HG03060 (cell line): ENCODE results near the gene EEF1G.
A peak's percentile ranks its signal among the peaks of the same experiment; 100 is the strongest.
"Not testable (repeated sequence)": the region's sequence is repeated elsewhere in the genome, so short reads cannot be mapped to it uniquely, and the experiment has no call there.

Source experiments
- ATAC-seq: cut with Tn5 transposase; IDR thresholded peaks from one replicate; pipeline ENCODE4 v1.9.1; 2021; ENCODE audit warnings: low read depth, moderate number of reproducible peaks; ENCODE audit not compliant: unreplicated experiment

EEF1G gene

DNA sequence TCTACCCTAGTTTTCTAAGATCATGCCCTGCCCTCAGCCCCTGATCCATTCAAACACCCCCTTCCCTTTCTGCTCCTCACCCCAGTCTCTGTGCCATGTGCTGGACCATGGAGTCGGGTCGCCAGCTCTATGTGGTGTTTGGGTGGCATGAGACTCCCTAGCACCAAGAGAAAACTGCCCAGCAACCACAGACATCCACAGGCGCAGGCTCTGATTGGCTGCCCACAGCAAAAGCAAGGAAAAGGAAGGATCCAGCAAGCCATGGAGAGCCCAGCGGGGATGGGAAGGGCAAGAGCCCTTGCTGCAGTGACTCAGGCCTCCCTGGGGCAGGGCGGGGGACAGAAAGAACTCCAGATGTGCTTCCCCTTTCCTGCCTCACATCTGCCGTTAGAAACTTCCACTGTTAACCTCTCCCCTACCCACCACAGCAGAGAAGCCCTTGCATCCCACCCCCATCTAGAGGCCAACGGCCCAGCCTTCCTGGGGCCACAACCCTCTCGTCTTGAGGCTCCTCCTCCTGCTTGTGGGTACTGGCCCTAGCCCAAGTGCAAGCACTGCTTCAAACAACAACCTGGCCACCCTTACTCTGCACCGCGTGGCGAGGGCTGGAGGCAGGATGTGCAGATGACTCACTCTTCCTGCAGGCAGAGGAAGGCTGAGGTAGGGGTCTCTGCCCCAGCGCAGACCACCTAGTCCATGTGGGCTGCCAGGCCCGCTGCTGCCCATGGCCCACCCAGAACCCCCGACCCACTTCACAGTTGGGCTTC is 17.4 kb downstream of the EEF1G start:
- ATAC-seq = peak; percentile 29

DNA sequence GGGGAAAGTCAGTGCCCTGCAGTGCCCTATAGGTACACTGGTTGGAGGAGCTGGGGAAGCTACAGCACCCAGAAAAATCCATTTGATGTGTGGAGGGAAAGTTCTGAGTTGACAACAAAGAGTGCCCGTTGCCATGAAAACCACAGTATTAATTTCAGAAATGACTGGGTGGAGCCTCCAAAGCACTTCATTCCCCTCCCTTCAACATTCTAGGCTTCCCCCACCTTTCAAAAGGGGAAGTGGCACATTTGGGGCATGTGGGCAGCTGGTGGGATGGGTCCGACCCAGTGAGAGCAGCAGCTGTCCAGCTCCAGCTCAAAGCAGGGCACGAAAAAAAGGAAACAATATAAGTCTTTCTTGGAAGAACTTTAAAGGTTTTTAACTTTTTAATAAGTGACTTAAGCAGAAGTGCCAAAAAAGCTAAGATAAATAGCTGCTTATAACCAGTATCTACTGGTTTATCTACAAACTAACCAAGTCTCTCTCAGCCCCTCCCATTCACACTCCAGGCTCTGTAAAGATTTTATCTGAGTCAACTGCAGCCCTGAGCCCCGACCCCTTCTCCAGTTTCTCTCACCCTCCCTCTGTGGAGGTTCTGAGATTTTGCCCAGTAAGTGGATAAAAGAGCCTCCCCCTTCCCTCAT is 18.1 kb downstream of the EEF1G start:
- ATAC-seq = peak; percentile 26

DNA sequence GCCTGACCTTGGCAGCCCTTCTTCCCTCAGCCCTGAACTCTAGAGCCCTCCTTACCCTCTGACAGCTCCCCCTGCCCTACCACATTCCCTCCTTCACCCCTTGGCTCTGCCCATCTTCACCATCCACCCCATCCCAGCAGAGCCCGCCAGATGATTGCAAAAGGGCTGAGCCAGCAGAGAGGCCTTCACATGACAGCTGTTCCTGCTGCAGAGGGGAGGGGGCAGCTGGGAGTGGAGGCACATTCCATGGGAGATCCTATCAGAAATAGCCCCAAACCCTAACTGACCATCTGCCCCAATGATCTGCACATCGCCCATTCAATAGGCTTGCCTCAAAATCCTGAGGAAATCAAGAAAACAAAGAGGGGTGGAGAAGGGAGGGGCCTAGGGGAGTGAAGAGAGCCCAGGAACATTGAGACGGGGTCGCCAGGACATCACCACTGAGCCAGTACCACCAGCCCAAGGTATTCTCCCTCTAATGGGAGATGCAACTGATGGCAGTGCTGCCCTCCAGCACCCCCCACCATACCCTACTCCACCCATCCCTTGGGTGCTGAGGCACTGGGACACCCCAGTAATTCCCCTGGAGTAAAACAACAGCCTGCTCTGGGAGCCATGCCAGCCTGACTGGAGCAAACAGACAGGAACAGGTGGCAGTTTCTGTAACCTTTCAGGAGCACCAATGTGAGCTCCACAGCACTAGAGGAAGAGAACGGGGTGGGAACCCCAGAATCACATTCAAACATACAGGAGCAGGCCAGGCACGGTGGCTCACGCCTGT is 19.1 kb downstream of the EEF1G start:
- no peak for ATAC-seq

DNA sequence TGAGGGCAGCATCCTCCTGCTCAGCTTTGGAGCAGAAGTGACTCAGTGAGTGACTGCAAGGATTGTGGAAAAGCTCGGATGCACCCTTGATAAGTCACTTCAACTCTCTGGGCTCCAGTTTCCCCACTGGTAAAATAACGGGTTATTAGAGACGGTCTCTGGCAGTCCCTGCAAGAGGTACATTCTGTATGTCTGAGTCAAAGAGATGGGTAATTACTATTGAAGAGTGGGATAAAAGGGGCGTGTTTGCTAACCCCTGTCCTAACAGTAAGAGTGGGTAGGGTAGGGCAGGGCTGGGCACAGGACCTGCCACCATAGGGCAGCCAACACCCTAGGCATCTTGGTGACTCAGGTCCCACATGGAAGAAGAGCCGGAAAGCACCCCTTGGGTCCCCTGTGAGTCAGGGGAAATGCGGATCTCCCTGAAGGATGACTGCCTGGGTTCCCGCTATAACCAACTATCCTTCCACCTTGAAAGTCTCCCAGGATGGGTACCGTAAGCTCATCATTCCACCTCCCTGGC is 19.8 kb downstream of the EEF1G start:
- no peak for ATAC-seq

DNA sequence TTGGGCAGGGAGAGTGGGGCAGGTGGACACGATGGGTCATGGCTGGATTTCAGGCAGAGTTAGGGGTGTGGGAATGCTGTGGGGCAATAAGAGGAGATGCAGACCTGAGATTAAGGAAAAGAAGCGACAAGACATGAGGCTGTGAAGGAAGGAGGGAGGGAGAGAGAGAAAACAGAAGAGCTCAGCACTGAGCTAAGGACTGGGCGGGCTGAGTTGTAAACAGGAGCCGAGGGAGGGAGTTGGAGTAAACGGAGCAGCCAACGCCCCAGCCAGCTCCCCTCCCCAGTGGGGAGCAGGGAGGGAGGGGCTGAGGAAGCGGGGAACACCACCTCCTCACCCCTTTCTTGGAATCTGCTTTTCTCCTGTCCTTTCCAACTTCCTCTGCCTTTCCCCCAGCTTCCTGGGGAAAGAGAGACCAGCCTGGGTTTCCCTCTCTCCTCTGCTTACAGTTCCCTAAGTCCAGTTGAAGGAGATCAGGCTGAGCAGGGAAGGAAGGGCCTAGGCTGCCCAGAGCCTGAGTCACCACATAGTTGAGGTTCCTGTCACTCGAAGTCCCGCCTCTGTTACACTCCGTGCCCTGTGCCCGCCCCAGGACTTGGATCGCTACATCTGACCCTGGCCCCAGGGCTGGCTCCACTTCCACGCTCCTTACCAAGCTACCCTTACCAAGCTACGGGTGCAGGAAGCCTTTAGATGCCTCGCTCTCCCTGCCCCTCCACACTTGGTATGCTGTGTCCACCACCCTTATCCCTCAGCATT is 20.4 kb downstream of the EEF1G start:
- no peak for ATAC-seq

DNA sequence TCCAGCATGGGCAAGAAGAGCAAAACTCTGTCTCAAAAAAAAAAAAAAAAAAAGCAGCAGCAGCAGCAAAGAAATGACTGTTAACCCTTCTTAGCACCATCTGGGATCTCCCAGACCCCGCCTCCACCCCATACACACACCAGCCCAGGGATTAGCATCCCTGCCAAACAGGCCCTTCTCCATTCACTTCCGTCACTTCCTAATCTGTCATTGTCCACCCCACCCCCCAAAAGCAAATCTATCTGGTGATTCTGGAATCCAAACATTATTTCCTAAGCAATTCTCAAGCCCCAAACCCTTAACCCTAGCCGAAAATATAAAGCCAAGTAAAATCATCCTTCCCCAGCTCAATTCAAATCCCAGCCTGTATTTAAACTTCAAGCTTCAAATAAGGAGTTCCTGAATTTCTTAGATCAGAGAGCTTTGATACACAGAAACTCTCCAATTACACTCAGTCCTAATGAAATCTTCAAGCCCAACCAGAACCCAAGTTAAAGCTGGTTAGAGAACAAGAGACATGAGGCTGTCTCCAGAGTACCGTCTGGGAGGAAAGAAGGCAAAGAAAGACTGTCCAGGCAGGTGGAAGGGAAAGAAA is 21.1 kb downstream of the EEF1G start:
- no peak for ATAC-seq

DNA sequence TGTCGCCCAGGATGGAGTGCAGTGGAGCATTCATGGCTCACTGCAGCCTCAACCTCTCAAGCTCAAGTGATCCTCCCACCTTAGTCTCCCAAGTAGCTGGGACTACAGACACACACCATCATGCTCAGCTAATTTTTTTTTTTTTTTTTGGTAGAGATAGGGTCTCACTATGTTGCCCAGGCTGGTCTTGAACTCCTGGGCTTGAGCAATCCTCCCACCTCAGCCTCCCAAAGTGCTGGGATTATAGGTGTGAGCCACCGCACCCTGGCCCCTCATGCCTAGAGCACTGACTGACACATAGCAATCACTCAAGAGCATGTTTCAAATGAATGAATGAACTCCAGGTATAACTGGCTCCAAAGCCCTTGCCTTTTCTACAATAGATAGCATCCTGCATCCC is 23.2 kb downstream of the EEF1G start:
- not testable (repeated sequence) for ATAC-seq

DNA sequence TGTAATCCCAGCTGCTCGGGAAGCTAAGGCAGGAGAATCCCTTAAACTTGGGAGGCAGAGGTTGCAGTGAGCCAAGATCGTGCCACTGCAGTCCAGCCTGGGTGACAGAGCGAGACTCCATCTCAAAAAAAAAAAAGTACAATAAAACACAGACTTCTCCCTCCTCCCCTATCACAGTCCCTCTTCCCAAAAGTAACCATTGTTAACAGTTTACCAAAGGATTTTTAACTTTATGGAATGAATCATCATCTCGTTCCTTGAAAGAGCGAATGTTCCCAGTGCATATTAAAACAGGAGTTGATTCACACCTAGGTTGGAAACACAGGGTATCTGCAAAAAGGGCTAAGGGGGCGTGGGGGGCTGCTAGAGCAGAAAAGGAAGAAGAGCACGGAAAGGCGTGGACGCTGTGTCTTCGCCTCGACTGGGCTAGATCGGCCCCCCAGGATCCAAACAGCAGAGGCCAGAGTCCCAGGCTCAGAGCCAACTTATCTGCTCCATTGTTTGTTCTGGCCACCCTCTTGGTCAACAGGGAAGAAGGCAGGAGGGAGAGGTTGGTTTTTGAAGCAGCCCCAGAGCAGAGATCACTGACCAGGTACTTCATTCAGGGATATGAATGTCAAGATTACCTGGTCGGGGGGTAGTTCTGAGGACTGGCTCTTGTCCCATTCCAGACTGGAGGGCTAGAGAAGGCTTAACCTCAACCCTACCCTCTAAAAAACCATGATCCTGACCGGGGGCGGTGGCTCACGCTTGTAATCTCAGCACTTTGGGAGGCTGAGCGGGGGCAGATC is 25.0 kb downstream of the EEF1G start:
- ATAC-seq = no peak

DNA sequence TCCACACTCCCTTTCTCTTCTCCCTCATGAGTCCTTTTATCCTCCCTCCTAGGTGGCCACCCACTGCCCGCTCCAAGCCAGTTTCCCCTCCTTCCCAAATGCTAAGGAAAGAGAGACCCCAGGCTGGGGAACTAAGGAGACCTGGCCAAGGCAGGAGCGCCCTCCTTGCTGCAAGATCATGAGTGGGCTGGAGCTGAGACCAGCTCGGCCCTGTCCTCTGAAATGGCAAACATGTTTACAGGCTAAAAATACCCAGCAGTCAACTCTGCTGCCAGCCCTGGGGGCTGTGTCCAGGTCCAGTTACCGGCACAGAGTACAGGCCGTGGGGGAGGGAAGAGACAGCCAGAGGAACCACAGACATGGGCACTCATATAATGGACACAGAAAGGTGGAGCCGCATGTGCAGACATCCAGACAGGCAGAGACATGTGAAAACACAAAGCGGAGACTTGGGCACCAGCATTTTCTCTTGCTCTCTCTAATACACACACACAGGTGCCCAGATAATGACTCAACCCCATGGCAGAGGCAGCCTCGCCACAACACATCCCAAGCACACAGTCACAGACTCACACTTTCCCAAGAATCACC is 25.9 kb downstream of the EEF1G start:
- ATAC-seq = no peak

DNA sequence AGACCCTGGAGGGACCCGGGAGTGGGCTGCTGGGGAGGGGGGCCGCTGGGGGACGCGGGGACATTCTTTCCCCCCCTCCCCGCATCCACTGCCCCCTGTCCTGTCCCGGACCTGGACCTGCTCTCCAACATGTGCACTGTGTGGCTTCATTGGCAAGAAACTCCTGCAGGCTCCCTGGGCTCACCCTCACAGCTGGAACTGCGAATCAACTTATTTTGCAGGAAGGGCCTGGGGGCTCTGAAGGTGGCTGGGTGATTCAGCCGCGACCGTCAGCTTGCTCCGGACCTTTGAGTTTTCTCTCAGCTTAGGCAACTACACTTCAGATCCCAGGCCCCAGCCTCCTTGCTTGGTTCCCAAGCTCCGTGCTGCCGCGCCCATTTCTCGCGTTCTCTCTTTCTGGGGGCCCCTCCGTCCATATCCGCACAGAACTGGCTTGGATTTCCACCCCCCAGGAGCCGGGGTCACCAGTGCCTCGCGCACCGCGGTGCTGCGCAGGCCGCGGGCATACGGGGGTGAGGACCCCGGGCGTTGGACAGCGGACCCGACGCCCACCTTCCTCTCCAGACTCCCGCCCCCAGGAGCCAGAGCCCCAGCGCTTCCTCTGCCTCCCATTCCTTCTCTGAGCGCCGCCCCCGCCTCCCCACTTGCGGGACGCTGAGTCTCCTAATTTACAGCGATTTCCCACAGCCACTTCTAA is 26.6 kb downstream of the EEF1G start:
- no peak for ATAC-seq

DNA sequence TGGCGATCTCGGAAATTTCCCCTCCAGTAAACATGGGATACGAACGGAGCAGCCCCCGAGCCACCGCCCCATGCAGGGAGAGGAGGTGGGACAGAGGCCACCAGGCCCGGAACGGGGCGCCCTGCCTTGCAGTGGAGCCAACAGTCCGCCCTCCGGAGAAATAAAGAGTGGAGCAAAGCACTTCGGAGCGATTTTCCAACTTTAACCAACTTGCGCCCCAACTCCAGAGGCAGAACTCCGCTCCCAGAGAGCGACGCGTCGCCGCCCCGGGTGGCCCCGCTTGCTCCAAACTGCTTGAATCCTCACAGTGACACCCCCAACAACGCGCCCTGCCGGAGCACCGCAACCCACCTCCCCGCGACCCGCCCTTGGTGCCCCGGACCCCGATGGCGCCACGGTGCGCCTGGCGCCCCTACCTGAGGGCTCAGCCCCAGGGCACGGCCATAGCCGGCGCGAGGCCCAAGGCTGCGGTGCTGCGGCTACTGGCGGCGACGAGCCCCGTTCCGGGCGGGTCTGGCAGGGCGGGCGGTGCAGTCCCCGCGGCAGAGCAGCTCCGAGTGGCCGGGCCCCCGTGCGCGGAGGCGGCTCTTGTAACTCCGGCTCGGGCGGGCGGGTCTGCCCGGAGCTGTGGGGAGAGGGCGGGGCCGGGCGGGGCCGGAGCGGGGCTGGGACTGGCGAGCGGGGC is 27.3 kb downstream of the EEF1G start, which contains the start of gene AHNAK:
TSS of gene AHNAK (minus strand) at position 563 of the 685 bp plus-strand sequence. CDS start 10,708 bp downstream, outside the sequence.
- no peak for ATAC-seq

DNA sequence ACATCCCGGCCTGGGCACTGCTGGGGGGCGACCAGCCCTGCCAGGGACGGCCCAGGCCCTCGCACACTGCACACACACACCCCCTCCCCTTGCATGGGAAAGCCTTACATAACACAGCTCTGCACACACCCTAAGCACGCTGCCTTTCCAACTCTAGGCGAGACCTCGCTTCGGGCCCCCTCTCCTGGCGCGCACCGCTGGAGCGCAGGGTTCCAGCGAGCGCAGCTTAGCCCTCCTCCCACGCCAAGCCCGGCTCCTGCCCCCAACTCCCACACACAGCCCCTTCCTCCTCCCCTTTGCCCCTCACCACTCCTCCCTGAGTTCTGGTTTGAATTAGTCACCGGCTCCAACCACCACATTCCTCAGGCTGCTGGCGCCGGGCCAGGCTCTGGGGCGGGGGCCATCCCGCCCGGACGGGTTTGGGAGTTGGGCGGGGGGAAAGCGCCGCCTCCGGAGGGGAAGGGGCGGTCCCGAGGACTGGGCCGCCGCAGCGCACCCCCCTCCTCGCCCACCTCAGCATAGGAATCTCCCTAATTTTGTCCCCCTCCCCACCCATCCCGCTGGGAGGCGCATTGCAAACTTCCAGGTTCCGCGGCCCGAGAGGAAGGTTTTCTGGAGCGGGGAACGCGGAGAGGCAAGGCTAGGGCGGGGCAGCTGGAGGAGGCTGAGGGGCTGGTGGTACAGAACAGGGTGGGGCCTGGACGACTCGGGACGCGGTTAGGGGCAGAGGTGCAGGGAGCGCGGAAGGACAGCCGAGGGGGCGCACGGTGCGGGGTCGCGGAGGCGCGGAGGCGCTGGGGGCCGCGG is 28.1 kb downstream of the EEF1G start:
- no peak for ATAC-seq

DNA sequence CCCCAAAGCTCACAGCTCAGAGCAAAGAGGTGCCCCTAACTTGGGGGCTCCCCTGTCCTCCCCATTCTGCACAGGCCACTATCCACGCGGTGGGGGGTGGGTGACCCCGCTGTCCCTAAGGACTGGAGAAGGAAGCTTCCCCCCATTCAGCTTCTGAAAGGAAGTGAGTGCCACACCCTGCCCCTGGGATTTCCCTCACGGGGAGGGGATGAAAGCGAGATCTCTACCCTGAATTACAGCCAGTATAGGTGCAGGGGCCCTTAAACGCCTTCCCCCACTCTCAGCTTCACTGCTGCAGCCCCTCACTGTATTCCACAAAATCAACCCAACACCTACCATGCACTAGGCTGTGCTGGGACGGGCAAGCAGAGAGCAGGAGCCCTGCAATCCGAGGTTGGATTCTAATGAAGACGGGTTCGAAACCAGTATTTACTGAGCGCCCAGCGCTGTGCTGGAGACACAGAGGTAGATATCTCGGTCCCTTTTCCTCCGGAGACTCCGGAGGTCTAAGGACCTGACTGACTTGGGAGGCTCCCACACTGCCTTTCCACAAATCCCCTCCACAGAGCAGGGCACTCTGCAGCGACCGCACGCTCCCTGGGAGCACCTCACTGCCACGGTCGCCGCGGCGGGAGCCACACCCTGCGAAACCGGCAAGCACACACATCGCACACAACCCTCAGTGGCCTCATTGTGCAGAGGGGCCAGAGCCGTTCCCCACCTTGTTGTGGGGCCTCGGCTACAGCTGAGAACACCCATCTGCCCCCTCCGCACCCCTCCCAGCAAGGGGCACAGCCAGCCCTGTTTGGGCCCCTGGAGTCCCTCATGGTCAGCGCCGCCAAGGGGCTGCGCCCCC is 28.9 kb downstream of the EEF1G start:
- ATAC-seq = no peak

DNA sequence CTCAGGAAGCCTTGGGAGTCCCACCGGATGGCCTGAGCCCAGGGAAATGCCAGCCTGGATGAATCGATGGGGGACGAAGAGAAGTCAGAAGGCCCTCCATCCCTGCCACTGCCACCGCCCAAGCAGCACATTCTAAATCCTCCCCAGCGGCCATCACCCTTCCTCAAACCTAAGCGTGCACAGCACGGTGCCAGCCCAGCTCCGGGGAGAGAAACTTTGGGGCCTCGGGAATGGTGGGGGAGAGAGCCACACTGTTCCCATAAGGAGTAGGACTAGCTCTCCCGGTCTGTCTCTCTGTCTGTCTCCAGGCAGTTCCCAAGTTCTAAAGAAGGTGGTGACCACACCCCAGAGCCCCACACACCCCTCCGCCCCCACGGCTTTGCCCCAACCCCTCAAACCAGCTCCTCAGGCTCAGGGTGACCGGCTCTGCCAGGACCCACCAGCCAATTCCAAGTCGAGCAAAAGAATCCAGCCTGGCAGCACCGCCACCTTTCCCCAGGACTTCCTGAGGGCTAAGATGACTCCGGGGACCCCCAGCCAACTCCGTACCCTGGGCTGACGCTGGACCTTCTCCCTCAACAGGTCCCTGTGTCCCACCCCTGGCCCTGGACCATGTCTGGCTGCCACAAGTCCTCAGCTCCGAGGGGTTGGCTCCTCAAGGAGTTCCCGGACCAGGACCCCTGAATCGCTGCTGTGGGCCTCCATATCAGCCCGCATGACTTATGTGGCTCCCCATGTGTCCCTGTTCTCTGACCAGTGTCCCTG is 29.8 kb downstream of the EEF1G start:
- no peak for ATAC-seq
